Ascending aorta (tissue), 2 donors: ENCODE results near the gene EZH1. TPM values are rescaled to one million over a fixed set of nuclear protein-coding genes. Genes with fewer than 3 reads are reported as not detected.

Source experiments
- DNase-seq, 2 donors: peaks; one replicate each; pipeline ENCODE4 v3.0.0-alpha.2; 2019; ENCODE audit warnings: low spot score in 2 of 2
- H3K27ac ChIP-seq, 2 donors: fragments of 200-600 bp; sonication (generic); one replicate each; pipeline ENCODE4 v1.5.1; 2016 to 2017; ENCODE audit warnings: mild to moderate bottlenecking in 1 of 2
- H3K27me3 ChIP-seq: fragments of 200-600 bp; sonication (generic); one replicate; pipeline ENCODE4 v1.5.1; 2017
- H3K36me3 ChIP-seq, 2 donors: fragments of 200-600 bp; sonication (generic); one replicate each; pipeline ENCODE4 v1.5.1; 2016
- H3K4me1 ChIP-seq, 2 donors: fragments of 200-600 bp; sonication (generic); one replicate each; pipeline ENCODE4 v1.5.1; 2016 to 2017; ENCODE audit warnings: mild to moderate bottlenecking in 1 of 2
- H3K4me3 ChIP-seq, 2 donors: fragments of 200-600 bp; sonication (generic); one replicate each; pipeline ENCODE4 v1.5.1; 2016 to 2017; ENCODE audit warnings: mild to moderate bottlenecking in 1 of 2
- H3K9me3 ChIP-seq, 2 donors: fragments of 200-600 bp; sonication (generic); one replicate each; pipeline ENCODE4 v1.5.1; 2016
- intact Hi-C: fragments of 100-400 bp; cut with DNase I; formaldehyde crosslinking; loops from one replicate; pipeline ENCODE4 v1.15.1; 2023
- total RNA-seq: library from RNA; depleted of rRNA; stranded (reverse); fragments of >200 nt; gene quantifications from one replicate; pipeline ENCODE4 v1.1.0, GENCODE V29; 2016
- TF ChIP-seq, protein P1 (sequence below), 3 experiments: fragments of 200-600 bp in 2 of 3; fragments of 450-650 bp in 1 of 3; sonication (generic) in 2 of 3; IDR thresholded peaks; one replicate each; pipeline ENCODE4 v1.5.1; 2016 to 2019; ENCODE audit warnings: antibody characterized with exemption in 3 of 3, mild to moderate bottlenecking in 1 of 3, moderate library complexity in 1 of 3

The EZH1 gene
- total RNA-seq, 1 donor from 2014 or later = 169 TPM

GRCh38 chr17:42784409-42784808, 39.6 kb upstream of the EZH1 start:
- intact Hi-C loops = no loop called here
- TF ChIP-seq, protein P1, sequence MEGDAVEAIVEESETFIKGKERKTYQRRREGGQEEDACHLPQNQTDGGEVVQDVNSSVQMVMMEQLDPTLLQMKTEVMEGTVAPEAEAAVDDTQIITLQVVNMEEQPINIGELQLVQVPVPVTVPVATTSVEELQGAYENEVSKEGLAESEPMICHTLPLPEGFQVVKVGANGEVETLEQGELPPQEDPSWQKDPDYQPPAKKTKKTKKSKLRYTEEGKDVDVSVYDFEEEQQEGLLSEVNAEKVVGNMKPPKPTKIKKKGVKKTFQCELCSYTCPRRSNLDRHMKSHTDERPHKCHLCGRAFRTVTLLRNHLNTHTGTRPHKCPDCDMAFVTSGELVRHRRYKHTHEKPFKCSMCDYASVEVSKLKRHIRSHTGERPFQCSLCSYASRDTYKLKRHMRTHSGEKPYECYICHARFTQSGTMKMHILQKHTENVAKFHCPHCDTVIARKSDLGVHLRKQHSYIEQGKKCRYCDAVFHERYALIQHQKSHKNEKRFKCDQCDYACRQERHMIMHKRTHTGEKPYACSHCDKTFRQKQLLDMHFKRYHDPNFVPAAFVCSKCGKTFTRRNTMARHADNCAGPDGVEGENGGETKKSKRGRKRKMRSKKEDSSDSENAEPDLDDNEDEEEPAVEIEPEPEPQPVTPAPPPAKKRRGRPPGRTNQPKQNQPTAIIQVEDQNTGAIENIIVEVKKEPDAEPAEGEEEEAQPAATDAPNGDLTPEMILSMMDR (IDR thresholded peaks at IDR 0.05) = no peak

GRCh38 chr17:42783791-42784138, 38.9 kb upstream of the EZH1 start:
- no peak for DNase-seq
- TF ChIP-seq, protein P1 (IDR thresholded peaks at IDR 0.05) = no peak
- H3K27ac ChIP-seq = no peak overlapping the region
- H3K36me3 ChIP-seq = peaks cover 5 to 9% of the 10 kb centered on the region in 2 donors
- H3K4me3 ChIP-seq = no peak overlapping the region
- intact Hi-C loops = no loop called here
- H3K4me1 ChIP-seq = peaks cover 6% of the 10 kb centered on the region in 2 donors
- peaks cover 12% of the 10 kb centered on the region for H3K27me3 ChIP-seq
- no peaks in the 10 kb centered on the region for H3K9me3 ChIP-seq

More at GRCh38 chr17:42784409-42784808, 39.6 kb upstream of the EZH1 start:
- no peak overlapping the region for H3K4me3 ChIP-seq
- H3K27me3 ChIP-seq = peaks cover 12% of the 10 kb centered on the region
- peaks cover 0 to 3% of the 10 kb centered on the region in 2 donors for H3K36me3 ChIP-seq
- DNase-seq = no peak
- no peaks in the 10 kb centered on the region for H3K9me3 ChIP-seq
- H3K4me1 ChIP-seq = peaks cover 6% of the 10 kb centered on the region in 2 donors
- no peak overlapping the region for H3K27ac ChIP-seq

DNA sequence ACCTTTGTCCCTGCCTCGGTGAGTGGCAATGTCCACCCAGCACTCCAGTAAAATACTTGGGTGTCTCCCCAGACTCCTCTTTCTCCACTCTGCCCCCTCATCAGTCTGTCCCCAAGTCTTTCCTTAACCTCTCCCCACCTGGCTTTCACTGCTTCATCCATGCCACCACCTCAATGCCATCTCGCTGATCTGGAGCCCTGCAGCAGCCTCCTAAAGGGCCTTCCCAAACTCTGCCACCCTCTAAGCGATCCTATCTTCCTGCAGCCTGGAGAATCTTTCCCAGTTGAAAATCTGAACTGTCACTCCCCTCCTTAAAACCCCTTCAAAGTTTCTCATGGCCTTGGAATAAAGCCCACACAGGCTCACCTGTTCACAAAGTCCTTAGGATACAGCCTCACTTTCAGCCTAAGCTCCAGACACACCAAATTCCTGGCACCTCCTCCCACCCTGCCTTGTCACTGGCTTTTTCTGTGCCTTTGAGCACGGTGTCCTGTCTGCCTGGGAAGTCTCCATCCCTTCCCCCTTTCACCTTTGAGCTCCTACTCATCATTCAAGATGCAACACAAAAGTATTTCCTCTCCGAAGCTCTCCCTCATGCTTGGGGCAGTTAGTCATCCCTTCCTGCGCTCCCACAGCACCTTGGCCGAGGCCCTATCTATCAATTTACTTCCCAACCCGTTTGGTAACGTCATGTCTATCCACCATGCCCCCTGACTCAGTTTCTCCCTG, 38.4 kb upstream of the EZH1 start:
- intact Hi-C loops = no loop called here
- Histone ChIP-seq H3K4me1 (peaks cover 6% of the 10 kb centered on the region in 2 donors), H3K27me3 (peaks cover 12% of the 10 kb centered on the region), H3K4me3 (no peak overlapping the region), H3K9me3 (no peaks in the 10 kb centered on the region), H3K36me3 (peaks cover 10 to 15% of the 10 kb centered on the region in 2 donors), H3K27ac (no peak overlapping the region)
- TF ChIP-seq, protein P1 (IDR thresholded peaks at IDR 0.05) = no peak
- DNase-seq = no peak

DNA sequence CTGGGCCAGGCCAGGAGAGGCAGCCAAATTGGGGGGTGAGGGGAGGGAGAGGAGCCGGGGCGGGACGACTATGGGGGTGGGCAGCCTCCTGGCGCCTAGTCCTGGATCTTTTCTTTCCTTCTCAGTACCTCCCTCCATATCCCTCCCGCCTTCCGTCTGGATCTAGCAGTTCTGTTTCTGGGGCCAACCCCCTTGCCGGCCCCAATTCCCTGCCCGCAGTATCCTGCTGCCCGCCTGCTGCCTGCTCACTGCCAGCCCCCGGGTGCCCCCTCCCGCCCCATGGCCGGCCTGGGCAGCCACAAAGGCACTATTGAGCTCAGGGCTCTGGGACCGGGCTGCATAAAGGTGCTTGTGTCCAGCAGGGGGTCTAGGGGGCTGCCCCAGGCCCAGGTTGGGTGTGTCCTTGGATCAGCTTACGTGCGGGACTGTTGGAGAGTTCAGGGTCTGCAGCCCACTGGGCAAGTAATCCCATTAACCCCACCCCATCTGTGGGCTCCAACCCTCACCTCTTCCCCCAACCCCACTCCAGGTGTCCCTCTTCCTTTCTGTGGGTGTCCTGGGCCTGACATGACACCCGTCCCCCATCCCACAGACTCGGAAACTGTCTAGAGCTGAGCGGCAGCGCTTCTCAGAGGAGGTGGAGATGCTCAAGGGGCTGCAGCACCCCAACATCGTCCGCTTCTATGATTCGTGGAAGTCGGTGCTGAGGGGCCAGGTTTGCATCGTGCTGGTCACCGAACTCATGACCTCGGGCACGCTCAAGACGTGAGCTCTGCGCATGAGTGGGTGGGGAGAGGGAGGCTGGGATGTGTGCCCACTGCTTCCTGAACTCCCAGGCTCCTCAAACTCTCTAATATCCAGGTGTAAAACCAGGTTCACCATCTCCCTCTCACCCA, 37.6 kb upstream of the EZH1 start:
- TF ChIP-seq, protein P1 (IDR thresholded peaks at IDR 0.05) = no peak
- Histone ChIP-seq H3K9me3 (no peaks in the 10 kb centered on the region), H3K27ac (no peak overlapping the region), H3K27me3 (peaks cover 12% of the 10 kb centered on the region), H3K4me1 (peaks cover 6% of the 10 kb centered on the region in 2 donors), H3K4me3 (no peak overlapping the region), H3K36me3 (peaks cover 18 to 22% of the 10 kb centered on the region in 2 donors)
- no peak for DNase-seq
- intact Hi-C loops = no loop called here

DNA sequence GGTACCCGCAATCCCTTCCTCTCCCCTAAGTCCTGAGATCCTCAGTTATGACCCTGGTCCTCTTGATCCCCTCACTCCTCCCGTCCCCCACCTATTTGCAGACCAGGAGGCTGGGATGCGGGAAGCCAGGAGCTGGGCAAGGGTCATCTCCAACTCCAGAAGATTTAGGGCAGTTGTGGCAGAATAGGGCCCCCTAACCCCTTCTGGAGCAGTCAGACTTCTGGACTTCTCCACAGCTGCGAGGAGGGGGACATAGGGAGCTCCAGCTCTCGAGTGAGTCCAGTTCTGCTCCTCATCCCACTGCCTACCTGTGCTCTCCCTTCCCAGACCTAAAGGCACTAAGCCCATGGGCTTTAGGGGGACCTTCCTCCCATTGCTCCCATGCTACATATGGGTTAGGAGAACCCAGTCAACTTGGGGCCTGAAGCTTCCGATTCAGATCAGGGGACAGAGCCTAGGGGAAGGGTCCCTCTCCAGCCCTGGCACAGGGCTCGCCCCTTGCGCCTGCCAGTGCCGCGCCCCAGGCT, 36.9 kb upstream of the EZH1 start:
- Histone ChIP-seq H3K36me3 (peaks cover 21 to 27% of the 10 kb centered on the region in 2 donors), H3K27ac (no peak overlapping the region), H3K9me3 (no peaks in the 10 kb centered on the region), H3K4me3 (no peak overlapping the region), H3K4me1 (peaks cover 6% of the 10 kb centered on the region in 2 donors), H3K27me3 (peaks cover 12% of the 10 kb centered on the region)
- TF ChIP-seq, protein P1 (IDR thresholded peaks at IDR 0.05) = no peak
- no peak for DNase-seq
- intact Hi-C loops = no loop called here
